K562 (cell line): Measurements from ENCODE around the gene ANP32B. TPM values are rescaled to one million over a fixed set of nuclear protein-coding genes. Genes with fewer than 3 reads are reported as not detected.

ENCODE experiments used
- CEBPG ChIP-seq, 3 experiments: fragments of 200-800 bp in 1 of 3; sonication (Bioruptor generic) in 1 of 3; sonication (generic) in 1 of 3; formaldehyde crosslinking in 1 of 3; IDR thresholded peaks in 2 of 3; conservative IDR thresholded peaks in 1 of 3; 2 replicates each; pipeline versions ENCODE4 v1.6.1 to v1.8.0; 2016 to 2022; ENCODE audit warnings: missing compliant biosample characterization in 2 of 3, missing genetic modification characterization in 2 of 3, mild to moderate bottlenecking in 1 of 3, missing genetic modification reagents in 1 of 3
- ZNF165 ChIP-seq: fragments of 250-450 bp; sonication (Bioruptor Pico); IDR thresholded peaks from 2 replicates; pipeline ENCODE4 v1.4.0; 2020; ENCODE audit warnings: borderline replicate concordance
- polyA plus RNA-seq, 8 experiments: library from polyadenylated mRNA; depleted of rRNA in 4 of 8; stranded (reverse) in 5 of 8; unstranded in 3 of 8; fragments of >200 nt; fragmentation: Nextera tagmentation in 2 of 8; fragmentation: Illumina TruSeq in 1 of 8; extraction: Ambion mirVana in 2 of 8; extraction: Trizol in 1 of 8; gene quantifications; 2 replicates each; pipeline versions ENCODE4 v1.2.1 to v1.2.3, GENCODE V29; 2011 to 2014; ENCODE audit warnings: inconsistent platforms in 1 of 8, missing spikeins in 1 of 8
- total RNA-seq, 7 experiments: library from RNA; depleted of rRNA in 6 of 7; stranded (reverse); fragments of >200 nt in 6 of 7; fragmentation: Illumina TruSeq in 2 of 7; extraction: Trizol in 2 of 7; gene quantifications; 2 replicates each; pipeline versions ENCODE4 v1.2.1 to v1.2.3, GENCODE V29; 2011 to 2021; ENCODE audit warnings: low replicate concordance in 1 of 7
- TF ChIP-seq, protein P1 (sequence below), 2 experiments: fragments of 450-650 bp; formaldehyde crosslinking in 1 of 2; IDR thresholded peaks; 2 replicates each; pipeline versions ENCODE4 v1.4.0 to v1.6.1; 2014 to 2020; ENCODE audit warnings: mild to moderate bottlenecking in 2 of 2, borderline replicate concordance in 1 of 2, low read depth in 1 of 2

ANP32B gene
- total and polyA plus RNA-seq, 9 of the 15 experiments (the other 6 are each of a cell fraction or from before 2014, with no cell fraction given) = 68.9 to 815 (median 141) TPM

DNA sequence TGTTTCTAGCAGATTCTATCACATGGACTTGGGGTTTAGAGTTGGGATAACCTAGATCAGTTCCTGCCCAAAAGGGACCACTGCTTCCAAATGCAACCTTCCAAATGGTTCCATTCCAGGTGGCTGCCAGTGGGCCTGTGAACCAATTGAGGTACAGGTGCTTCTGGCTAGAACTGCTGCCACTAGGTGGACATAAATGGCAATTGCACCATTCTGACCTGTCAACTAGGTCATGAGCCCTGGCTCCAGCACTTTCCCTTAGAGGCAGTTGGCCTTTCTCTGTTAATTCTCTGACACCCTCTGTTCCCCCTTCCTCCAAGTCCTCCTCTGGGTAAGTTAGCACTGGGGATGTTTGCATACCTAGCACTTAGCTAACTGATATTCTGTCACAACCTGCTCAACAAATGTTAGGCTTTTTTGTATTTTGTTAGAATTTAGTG is 28.6 kb upstream of the ANP32B start (continued):
- TF ChIP-seq, protein P1, sequence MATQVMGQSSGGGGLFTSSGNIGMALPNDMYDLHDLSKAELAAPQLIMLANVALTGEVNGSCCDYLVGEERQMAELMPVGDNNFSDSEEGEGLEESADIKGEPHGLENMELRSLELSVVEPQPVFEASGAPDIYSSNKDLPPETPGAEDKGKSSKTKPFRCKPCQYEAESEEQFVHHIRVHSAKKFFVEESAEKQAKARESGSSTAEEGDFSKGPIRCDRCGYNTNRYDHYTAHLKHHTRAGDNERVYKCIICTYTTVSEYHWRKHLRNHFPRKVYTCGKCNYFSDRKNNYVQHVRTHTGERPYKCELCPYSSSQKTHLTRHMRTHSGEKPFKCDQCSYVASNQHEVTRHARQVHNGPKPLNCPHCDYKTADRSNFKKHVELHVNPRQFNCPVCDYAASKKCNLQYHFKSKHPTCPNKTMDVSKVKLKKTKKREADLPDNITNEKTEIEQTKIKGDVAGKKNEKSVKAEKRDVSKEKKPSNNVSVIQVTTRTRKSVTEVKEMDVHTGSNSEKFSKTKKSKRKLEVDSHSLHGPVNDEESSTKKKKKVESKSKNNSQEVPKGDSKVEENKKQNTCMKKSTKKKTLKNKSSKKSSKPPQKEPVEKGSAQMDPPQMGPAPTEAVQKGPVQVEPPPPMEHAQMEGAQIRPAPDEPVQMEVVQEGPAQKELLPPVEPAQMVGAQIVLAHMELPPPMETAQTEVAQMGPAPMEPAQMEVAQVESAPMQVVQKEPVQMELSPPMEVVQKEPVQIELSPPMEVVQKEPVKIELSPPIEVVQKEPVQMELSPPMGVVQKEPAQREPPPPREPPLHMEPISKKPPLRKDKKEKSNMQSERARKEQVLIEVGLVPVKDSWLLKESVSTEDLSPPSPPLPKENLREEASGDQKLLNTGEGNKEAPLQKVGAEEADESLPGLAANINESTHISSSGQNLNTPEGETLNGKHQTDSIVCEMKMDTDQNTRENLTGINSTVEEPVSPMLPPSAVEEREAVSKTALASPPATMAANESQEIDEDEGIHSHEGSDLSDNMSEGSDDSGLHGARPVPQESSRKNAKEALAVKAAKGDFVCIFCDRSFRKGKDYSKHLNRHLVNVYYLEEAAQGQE (IDR thresholded peaks at IDR 0.05; ENCODE audit: borderline replicate concordance) = peak; percentile 92
- TF ChIP-seq, protein P1 (CRISPR knock-in tag; IDR thresholded peaks at IDR 0.05; ENCODE audit: low read depth) = no peak
- TF ChIP-seq ZNF165 (CRISPR knock-in tag) (no peak), CEBPG (CRISPR knock-in tag; IDR thresholded peaks at IDR 0.05) (peak; percentile 59; the same call in 1 of the 2 replicates), CEBPG (tag; conservative IDR thresholded peaks at IDR 0.05 in 1 of 2, IDR thresholded peaks at IDR 0.05 in 1 of 2) (peak in 1 of 2 experiments; percentile 32; a peak in 1 of 4 replicates)
